Right hindlimb (tissue), 1 donor: ENCODE data around the gene FBN2.

Source experiments
- DNase-seq: peaks from one replicate; pipeline ENCODE4 v3.0.0-alpha.2; 2018

Gene FBN2

GRCh38 chr5:128237000-128237399 is 301.0 kb downstream of the FBN2 start:
- no peak for DNase-seq

- no peak for DNase-seq
Observed at GRCh38 chr5:128236334-128236733, 301.7 kb downstream of the FBN2 start.

- DNase-seq = no peak
Observed at GRCh38 chr5:128234928-128235641, 303.0 kb downstream of the FBN2 start.

- DNase-seq = peak; percentile 48
Observed at GRCh38 chr5:128228521-128228920, 309.5 kb downstream of the FBN2 start.

GRCh38 chr5:128228008-128228407 is 310.0 kb downstream of the FBN2 start:
- DNase-seq = peak; percentile 64

GRCh38 chr5:128225245-128226030 is 312.6 kb downstream of the FBN2 start:
- DNase-seq = no peak

GRCh38 chr5:128224336-128224735 is 313.7 kb downstream of the FBN2 start:
- no peak for DNase-seq

- no peak for DNase-seq
Observed at GRCh38 chr5:128220841-128221240, 317.2 kb downstream of the FBN2 start.

- peak; percentile 76 for DNase-seq
Observed at GRCh38 chr5:128216860-128217531, 321.0 kb downstream of the FBN2 start.

- DNase-seq = no peak
Observed at GRCh38 chr5:128216285-128216684, 321.8 kb downstream of the FBN2 start.

GRCh38 chr5:128213833-128214232 is 324.2 kb downstream of the FBN2 start:
- DNase-seq = no peak

GRCh38 chr5:128213340-128213739 is 324.7 kb downstream of the FBN2 start:
- peak; percentile 80 for DNase-seq

- peak; percentile 45 for DNase-seq
Observed at GRCh38 chr5:128212191-128212806, 325.7 kb downstream of the FBN2 start.

GRCh38 chr5:128208436-128208835 is 329.6 kb downstream of the FBN2 start:
- DNase-seq = no peak
